ENCODE data around the gene KLHL22.

GRCh38 chr22:20433686-20434241 lies 61.8 kb downstream of the KLHL22 start:
- TF ChIP-seq EZH2 (IDR thresholded peaks at IDR 0.05; ENCODE audit: borderline replicate concordance) (no peak), CTCF (IDR thresholded peaks at IDR 0.05; ENCODE audit: poor library complexity) (no peak), EZH2phosphoT487 (IDR thresholded peaks at IDR 0.05; ENCODE audit: low read depth, severe bottlenecking, unreplicated experiment) (no peak)

Measured in hepatocyte (in vitro differentiated cells).